Thyroid gland (tissue), 4 donors: ENCODE results near the gene FBXL7.

ENCODE experiments used
- CTCF ChIP-seq, 6 experiments: fragments of 200-600 bp in 3 of 6; fragments of 450-650 bp in 3 of 6; sonication (generic) in 3 of 6; IDR thresholded peaks; one replicate each; pipeline ENCODE4 v1.5.1; 2016 to 2019; ENCODE audit warnings: antibody characterized with exemption in 6 of 6, mild to moderate bottlenecking in 2 of 6, inconsistent platforms in 1 of 6, moderate library complexity in 1 of 6
- POLR2A ChIP-seq, 2 donors: fragments of 450-650 bp; IDR thresholded peaks; one replicate each; pipeline ENCODE4 v1.6.1; 2017; ENCODE audit warnings: antibody characterized with exemption in 2 of 2, mild to moderate bottlenecking in 2 of 2, moderate library complexity in 1 of 2

GRCh38 chr5:15938186-15938585 is 438.2 kb downstream of the FBXL7 start:
- TF ChIP-seq CTCF (IDR thresholded peaks at IDR 0.05) (no peak), POLR2A (IDR thresholded peaks at IDR 0.05) (no peak)
